GM21737 (cell line): Measurements from ENCODE around the gene CFD.
"Not testable (repeated sequence)": the region's sequence is repeated elsewhere in the genome, so short reads cannot be mapped to it uniquely, and the experiment has no call there.

Experiments
- ATAC-seq: cut with Tn5 transposase; IDR thresholded peaks from one replicate; pipeline ENCODE4 v1.9.1; 2021; ENCODE audit warnings: mild to moderate bottlenecking, moderate library complexity; ENCODE audit not compliant: unreplicated experiment

Gene CFD

GRCh38 chr19:825897-826644, 33.4 kb upstream of the CFD start:
- no peak for ATAC-seq

GRCh38 chr19:827314-827709, 32.2 kb upstream of the CFD start:
- no peak for ATAC-seq

DNA sequence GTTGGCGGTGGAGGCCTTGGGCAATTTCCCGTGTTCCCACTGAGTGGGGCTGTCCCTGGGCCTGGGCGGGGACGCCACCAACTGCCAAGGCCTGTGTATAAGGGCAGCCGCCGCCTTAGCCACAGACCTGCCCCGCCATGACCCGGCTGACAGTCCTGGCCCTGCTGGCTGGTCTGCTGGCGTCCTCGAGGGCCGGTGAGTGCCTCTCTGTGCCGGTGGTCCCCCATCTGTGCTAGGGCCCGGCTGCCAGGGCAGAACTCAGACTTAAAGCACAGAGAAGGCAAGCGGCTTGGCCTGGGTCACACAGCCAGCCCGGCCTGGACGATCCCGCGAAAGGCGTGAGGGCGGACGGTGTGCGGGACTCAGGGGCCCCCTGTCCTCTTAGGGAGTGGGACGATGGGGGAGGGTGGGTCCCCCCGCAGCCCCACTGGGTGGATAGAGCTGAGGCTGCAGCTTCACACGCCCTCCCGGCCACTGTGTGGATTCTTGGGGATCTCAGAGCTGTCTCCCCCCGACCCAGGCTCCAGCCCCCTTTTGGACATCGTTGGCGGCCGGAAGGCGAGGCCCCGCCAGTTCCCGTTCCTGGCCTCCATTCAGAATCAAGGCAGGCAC, 31.6 kb upstream of the CFD start, which contains the start of gene AZU1:
Gene AZU1 (plus strand): TSS at position 128 of the 612 bp plus-strand sequence. CDS start 10 bp downstream, at position 138.
- ATAC-seq: no peak

- no peak for ATAC-seq
These were observed 30.2 kb upstream of the CFD start for GRCh38 chr19:829129-829758.

DNA sequence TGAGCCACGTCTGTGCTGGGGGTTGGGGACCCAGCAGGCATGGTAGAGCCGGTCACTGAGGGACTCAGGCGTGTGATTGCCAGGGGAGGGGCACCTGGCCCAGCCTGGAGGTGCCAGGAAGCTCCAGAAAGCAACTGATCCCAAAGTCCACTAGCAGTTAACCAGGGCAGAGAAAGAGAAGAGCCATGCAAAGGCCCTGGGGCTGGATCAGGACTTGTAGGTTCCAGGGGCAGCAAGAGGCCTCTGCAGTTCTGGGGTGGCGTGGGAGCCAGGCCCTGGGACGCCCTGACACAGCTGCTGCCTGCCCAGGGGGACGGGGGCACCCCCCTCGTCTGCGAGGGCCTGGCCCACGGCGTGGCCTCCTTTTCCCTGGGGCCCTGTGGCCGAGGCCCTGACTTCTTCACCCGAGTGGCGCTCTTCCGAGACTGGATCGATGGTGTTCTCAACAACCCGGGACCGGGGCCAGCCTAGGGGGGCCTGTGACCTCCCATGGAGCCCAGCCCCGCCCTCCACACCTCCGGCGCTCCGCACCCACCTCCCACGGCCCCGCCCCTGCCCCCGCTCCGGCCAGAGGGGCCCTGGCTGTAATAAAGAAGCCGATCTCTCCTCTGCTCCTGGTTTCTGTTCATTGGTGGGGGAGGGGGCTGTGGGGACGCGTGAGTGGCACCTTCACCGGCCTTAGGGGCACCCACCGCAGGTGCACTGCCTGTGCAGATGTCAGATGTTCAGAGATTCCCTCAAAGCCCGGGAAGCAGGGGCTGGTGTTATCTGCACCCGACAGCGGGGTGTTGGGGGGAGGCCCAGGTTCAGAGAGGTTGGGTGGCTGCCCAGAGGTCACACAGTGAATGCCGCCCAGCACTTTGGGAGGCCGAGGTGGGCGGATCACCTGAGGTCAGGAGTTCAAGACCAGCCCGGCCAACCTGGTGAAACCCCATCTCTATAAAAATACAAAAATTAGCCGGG, 27.8 kb upstream of the CFD start:
- ATAC-seq: no peak

DNA sequence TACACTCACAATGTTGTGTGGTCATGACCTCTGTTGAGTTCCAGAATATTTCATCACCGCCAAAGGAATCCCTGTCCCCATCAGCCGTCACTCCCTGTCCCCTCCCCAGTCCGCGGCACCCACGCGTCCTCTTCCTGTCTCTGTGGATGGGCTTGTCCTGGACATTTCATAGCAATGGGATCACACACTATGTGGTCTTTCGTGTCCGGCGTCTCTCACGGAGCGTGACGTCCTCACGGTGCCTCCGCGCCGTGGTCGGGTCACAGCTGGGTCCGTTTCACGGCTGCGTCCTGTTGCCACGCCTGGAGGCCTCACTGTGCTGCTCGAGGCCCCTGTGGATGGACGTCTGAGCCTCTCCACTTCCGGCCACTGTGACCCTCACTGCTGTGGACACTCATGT, 25.2 kb upstream of the CFD start:
- ATAC-seq: no peak

DNA sequence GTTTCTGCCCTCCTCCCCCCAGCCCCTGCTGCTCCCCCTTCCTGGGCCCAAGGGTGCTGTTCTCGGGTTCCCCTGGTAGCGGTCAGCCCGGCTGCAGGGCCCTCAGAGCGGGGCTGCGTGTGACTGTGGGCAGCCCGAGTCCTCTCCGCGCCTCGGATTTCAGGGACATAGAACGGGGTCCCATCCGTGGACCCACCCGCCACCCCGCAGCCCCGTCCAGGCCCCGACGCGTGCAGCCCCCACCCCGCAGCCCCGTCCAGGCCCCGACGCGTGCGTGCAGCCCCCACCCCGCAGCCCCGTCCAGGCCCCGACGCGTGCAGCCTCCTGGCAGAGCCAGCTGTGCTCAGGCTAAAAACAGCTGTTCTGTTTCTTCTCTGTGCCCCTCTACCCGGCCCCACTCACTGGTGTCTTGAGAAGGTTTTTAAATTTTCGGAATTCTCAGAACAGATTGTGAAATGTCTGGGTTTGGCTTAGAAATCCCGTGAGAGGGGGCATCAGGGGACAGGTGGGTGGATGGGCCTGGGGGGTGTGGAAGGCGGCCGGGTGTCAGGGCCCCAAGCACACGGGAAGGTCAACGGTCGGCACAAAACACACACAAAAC, 24.2 kb upstream of the CFD start:
- ATAC-seq: no peak

DNA sequence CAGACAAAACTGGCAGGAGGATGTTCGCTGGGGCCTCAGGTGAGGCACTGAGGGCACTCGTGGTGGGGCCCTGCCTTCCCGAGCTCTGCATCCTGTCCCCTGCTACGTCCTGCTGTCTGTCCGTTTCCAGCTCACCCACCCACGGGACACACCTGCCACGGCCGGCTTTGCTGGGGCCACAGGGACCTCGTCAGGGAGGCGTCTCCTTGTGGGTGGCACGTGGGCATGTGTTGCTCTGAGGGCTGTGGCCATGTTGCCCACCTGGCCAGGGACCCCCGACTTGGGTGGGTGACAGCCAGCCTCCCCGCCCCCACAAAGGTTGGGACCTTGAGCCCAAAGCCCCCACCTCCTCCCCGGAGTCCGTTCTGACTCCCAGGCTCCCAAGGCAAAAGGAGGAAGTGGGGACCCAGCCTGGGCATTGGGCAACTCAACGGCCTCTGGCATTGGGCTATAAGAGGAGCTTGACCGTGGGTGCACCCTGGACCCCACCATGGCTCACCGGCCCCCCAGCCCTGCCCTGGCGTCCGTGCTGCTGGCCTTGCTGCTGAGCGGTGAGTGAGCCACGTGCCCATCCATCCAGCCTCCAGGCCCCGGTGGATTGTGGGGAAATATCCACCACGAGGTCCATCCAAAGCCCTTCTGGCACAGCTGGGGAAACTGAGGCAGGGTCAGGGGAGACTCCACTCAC, 18.8 kb upstream of the CFD start, which contains the start of gene PRTN3:
Gene PRTN3 (plus strand): TSS at position 481 of the 688 bp plus-strand sequence. CDS start 10 bp downstream, at position 491.
- ATAC-seq: no peak

DNA sequence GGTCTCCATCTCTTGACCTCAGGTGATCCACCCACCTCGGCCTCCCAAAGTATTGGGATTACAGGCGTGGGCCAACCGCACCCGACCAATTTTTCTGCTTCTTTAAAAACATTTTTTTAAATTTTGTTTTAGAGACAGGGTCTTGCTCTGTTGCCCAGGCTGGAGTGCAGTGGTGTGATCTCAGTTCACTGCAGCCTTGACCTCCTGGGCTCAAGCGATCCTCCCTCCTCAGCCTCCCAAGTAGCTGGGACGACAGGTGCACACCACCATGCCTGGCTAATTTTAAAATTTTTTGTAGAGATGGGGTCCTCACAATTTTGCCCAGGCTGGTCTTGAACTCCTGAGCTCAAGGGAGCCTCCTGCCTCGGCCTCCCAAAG, 16.7 kb upstream of the CFD start:
- ATAC-seq: not testable (repeated sequence)

- ATAC-seq: no peak
These were observed 16.2 kb upstream of the CFD start for GRCh38 chr19:843180-843835.

DNA sequence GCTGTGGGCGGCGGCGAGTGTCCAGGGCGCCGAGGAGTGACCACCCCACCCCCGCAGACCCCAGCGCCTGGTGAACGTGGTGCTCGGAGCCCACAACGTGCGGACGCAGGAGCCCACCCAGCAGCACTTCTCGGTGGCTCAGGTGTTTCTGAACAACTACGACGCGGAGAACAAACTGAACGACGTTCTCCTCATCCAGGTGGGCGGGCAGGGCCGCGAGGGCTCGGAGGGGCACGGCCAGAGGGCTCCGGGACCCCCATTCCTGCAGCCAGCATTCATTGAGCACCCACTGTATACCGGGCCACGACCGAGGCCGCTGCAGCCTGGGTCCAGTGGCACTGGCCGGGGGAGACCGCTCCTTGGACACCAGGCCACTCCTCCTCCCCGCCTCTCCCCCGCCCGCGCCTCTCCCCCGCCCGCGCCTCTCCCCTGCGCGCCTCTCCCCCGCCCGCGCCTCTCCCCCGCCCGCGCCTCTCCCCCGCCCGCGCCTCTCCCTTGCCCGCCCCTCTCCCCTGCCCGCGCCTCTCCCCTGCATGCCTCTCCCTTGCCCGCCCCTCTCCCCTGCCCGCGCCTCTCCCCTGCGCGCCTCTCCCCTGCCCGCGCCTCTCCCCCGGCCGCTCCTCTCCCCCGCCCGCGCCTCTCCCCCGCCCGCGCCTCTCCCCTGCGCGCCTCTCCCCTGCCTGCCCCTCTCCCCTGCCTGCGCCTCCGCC, 15.5 kb upstream of the CFD start:
- ATAC-seq: no peak

DNA sequence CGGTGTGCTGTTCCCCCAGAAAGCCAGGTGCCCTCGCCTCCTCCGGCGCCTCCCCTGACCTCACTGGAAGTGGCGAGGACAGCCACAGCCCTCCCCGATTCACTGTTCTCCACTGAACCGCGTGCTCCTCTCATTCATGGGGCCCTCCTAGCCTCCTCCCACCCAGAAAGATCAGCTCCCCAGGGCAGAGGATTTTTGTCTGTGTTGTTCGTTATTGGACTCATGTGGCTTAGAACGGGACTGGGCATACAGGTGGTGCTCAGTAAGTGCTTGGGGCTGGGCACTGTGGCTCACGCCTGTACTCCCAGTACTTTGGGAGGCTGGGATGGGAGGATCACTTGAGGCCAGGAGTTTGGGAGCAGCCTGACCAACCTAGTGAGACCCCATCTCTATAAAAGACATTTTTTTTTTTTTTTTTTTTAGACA, 14.9 kb upstream of the CFD start:
- no peak for ATAC-seq

DNA sequence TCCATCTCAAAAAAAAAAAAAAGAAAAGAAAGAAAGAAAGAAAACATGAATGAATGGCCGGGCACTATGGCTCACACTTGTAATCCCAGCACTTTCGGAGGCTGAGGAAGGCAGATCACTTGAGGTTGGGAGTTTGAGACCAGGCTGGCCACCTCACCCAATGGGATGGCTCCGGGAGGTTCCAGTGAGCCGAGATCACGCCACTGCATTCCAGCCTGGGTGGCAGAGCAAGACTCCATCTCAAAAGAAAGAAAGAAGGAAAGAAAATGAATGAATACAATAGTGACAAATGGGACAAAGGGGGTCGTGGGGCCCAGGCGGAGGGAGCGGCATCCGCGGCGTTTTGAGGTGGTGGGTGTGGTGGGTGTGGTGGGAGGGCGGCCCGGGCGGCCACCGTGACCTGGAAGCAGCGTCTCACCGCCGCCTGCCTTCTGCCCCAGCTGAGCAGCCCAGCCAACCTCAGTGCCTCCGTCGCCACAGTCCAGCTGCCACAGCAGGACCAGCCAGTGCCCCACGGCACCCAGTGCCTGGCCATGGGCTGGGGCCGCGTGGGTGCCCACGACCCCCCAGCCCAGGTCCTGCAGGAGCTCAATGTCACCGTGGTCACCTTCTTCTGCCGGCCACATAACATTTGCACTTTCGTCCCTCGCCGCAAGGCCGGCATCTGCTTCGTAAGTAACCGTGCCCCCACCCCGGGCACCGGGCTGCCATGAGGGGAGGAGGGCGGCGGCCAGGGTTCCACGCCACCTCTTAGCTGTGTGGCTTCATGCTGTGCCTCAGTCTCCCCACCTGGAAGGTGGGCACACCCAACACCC, 13.6 kb upstream of the CFD start:
- ATAC-seq: no peak

DNA sequence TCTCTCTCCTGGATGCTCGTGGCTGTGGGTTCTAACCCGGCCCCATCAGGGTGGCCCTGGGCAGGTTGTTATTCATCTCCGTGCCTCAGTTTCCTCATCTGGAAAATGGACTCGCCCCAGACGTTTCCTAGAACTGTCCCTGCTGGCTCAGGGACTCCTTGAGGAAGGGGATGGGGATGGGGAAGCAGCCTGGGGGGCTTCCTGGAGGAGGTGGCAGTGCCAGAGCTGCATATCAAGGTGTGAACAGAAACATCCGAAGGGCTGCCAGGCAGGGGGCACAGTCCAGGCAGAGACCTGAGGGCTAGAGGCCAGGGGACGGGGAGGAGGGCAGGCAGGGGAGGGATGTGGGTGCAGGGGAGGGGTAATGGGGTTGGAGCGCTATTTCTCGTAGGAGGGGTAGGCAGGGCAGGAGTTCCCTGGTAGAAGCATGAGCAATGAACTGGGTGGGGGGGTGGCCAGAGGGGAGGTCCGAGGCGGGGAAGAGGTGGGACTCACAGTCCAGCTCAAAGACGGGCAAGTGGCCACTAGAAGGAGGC, 11.0 kb upstream of the CFD start:
- no peak for ATAC-seq

DNA sequence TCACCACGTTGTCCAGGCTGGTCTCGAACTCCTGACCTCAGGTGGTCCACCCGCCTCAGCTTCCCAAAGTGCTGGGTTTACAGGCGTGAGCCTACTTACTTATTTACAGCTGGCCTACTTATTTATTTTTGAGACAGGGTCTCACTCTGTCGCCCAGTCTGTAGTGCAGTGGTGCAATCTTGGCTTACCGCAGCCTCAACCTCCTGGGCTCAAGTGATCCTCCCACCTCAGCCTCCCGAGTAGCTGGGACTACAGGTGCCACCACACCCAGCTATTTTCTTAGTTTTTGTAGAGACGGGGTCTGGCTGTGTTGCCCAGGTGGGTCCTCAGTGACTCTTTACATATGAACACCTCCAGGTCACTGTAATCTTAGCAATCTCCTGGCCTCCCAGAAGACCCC, 10.3 kb upstream of the CFD start:
- ATAC-seq: not testable (repeated sequence)

- ATAC-seq: no peak
These were observed 9.1 kb upstream of the CFD start for GRCh38 chr19:850221-850978.

DNA sequence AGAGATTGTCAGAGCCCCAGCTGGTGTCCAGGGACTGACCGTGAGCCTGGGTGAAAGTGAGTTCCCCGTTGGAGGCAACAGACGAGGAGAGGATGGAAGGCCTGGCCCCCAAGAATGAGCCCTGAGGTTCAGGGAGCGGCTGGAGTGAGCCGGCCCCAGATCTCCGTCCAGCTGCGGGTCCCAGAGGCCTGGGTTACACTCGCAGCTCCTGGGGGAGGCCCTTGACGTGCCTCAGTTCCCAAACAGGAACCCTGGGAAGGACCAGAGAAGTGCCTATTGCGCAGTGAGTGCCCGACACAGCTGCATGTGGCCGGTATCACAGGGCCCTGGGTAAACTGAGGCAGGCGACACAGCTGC, 8.5 kb upstream of the CFD start:
- no peak for ATAC-seq
